Tibial artery (tissue), 4 donors: ENCODE results near the gene SIGLEC14.
A peak's percentile ranks its signal among the peaks of the same experiment; 100 is the strongest.

ENCODE experiments used
- DNase-seq, 2 donors: peaks; one replicate each; pipeline ENCODE4 v3.0.0-alpha.2; 2019
- H3K27ac ChIP-seq, 2 donors: fragments of 200-600 bp; sonication (generic) in 1 of 2; 1 replicate in 1 of 2; 2 replicates in 1 of 2; pipeline ENCODE4 v1.5.1; 2018 to 2019; ENCODE audit warnings: mild to moderate bottlenecking in 1 of 2
- H3K27me3 ChIP-seq, 2 donors: fragments of 200-600 bp; sonication (generic) in 1 of 2; one replicate each; pipeline versions ENCODE4 v1.5.1 to v1.6.0; 2016 to 2019
- H3K36me3 ChIP-seq, 3 donors: fragments of 200-600 bp; sonication (generic) in 2 of 3; one replicate each; pipeline ENCODE4 v1.5.1; 2016 to 2019; ENCODE audit warnings: mild to moderate bottlenecking in 2 of 3
- H3K4me1 ChIP-seq, 4 donors: fragments of 200-600 bp; sonication (generic) in 2 of 4; 1 replicate in 3 of 4; 2 replicates in 1 of 4; pipeline ENCODE4 v1.5.1; 2016 to 2019
- H3K4me3 ChIP-seq, 2 donors: fragments of 200-600 bp; sonication (generic) in 1 of 2; 1 replicate in 1 of 2; 2 replicates in 1 of 2; pipeline ENCODE4 v1.5.1; 2018 to 2019; ENCODE audit warnings: mild to moderate bottlenecking in 2 of 2
- H3K9me3 ChIP-seq, 3 donors: fragments of 200-600 bp; sonication (generic) in 1 of 3; one replicate each; pipeline ENCODE4 v1.5.1; 2016 to 2019
- intact Hi-C: fragments of 100-400 bp; cut with DNase I; formaldehyde crosslinking; loops from one replicate; pipeline ENCODE4 v1.15.0; 2023; ENCODE audit warnings: low total_unique reads
- TF ChIP-seq, protein P1 (sequence below), 2 experiments: fragments of 200-600 bp in 1 of 2; fragments of 450-650 bp in 1 of 2; IDR thresholded peaks; one replicate each; pipeline ENCODE4 v1.5.1; 2017 to 2019; ENCODE audit warnings: antibody characterized with exemption in 2 of 2, mild to moderate bottlenecking in 1 of 2, moderate library complexity in 1 of 2

Gene SIGLEC14

DNA sequence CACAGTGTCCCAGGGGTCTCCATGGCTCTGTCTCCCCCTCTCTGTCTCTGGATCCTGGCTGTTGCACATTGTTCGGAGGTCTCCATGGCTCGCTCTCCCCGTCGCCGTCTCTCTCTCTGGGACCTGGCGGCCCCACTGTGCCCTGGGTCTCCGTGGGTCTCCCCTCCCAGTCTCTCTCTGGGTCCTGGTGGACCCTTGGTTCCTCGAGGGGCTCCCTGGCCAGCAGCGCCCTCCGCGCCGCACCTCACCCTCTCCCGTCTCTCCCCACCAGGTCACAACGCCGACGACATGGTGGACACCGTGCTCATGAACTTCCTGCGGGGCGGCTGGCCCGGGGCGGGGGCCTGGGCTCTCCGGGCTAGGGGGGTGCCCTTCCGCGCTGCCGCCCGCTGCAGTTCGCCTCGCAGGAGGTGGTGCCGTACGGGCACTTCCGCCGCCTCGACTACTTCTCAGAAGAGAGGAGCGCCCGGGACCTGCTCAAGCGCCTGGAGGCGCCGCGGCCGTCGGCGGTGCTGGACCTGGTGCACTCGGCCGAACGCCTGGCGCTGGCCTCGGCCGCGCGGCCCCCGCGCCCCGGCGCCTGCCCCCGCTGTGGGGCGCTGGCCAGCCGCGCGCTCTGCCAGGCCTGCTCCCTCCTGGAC lies 45.6 kb downstream of the SIGLEC14 start:
- DNase-seq: no peak
- no peaks in the 10 kb centered on the region for H3K4me1 ChIP-seq
- peaks cover 0 to 38% of the 10 kb centered on the region in 2 donors for H3K27me3 ChIP-seq
- H3K4me3 ChIP-seq: no peak overlapping the region
- intact Hi-C loops: no loop called here
- no peak overlapping the region for H3K27ac ChIP-seq
- TF ChIP-seq, protein P1, sequence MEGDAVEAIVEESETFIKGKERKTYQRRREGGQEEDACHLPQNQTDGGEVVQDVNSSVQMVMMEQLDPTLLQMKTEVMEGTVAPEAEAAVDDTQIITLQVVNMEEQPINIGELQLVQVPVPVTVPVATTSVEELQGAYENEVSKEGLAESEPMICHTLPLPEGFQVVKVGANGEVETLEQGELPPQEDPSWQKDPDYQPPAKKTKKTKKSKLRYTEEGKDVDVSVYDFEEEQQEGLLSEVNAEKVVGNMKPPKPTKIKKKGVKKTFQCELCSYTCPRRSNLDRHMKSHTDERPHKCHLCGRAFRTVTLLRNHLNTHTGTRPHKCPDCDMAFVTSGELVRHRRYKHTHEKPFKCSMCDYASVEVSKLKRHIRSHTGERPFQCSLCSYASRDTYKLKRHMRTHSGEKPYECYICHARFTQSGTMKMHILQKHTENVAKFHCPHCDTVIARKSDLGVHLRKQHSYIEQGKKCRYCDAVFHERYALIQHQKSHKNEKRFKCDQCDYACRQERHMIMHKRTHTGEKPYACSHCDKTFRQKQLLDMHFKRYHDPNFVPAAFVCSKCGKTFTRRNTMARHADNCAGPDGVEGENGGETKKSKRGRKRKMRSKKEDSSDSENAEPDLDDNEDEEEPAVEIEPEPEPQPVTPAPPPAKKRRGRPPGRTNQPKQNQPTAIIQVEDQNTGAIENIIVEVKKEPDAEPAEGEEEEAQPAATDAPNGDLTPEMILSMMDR (IDR thresholded peaks at IDR 0.05): no peak
- no peaks in the 10 kb centered on the region for H3K9me3 ChIP-seq
- no peaks in the 10 kb centered on the region for H3K36me3 ChIP-seq

DNA sequence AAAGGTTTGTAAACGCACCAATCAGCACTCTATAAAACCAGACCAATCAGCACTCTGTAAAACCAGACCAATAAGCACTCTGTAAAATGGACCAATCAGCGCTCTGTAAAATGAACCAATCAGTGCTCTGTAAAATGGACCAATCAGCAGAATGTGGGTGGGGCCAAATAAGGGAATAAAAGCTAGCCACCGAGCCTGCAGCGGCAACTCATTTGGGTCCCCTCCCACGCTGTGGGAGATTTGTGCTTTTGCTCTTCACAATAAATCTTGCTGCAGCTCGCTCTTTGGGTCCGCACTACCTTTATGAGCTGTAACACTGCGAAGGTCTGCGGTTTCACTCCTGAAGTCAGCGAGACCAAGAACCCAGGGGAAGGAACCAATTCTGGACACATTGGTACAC lies 47.5 kb downstream of the SIGLEC14 start:
- no peak overlapping the region for H3K27ac ChIP-seq
- peaks cover 0 to 8% (median 5%) of the 10 kb centered on the region in 4 donors for H3K4me1 ChIP-seq
- TF ChIP-seq, protein P1 (IDR thresholded peaks at IDR 0.05): no peak
- no peaks in the 10 kb centered on the region for H3K36me3 ChIP-seq
- peaks cover 0 to 38% of the 10 kb centered on the region in 2 donors for H3K27me3 ChIP-seq
- intact Hi-C loops: loop anchor here (10.0 kb wide), 1 partner anchor 264 kb away; no protein-coding TSS in a partner anchor
- DNase-seq: no peak
- no peak overlapping the region for H3K4me3 ChIP-seq
- H3K9me3 ChIP-seq: no peaks in the 10 kb centered on the region

DNA sequence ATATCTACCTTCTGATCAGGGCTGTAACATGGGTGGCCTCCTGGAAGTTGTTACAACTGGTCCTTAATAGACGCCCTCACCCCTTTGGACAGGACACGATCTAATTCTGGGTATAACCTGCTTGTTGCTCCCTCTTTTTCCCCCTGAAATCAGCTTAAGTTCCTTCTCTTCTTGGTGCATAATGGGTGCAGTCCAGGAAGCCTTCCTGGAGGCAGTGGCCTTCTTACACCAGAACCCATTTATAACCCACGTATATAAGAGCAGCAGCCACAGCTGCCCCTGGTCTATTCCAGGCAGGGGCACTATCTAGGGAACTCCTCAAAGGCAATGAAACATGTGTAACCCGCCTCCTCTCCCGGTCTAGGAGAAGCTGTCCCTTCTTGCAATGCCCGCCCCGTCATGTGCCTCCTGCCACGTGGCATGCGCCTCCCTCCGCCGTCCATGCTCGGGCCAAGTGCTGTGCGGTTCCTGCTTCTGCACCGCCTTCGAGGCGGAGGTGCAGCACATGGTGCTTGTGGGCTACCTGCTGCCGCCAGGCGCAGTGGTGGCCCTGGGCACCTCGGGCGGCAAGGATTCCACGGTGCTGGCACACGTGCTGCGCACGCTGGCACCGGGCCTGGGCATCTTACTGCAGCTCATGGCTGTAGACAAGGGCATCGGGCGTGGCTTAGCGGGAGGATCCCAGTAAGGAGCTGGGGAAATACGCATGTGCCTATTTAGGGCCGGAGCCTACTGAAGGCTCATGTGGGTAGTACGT lies 48.3 kb downstream of the SIGLEC14 start:
- Histone ChIP-seq H3K9me3 (no peaks in the 10 kb centered on the region), H3K27me3 (peaks cover 0 to 38% of the 10 kb centered on the region in 2 donors)

DNA sequence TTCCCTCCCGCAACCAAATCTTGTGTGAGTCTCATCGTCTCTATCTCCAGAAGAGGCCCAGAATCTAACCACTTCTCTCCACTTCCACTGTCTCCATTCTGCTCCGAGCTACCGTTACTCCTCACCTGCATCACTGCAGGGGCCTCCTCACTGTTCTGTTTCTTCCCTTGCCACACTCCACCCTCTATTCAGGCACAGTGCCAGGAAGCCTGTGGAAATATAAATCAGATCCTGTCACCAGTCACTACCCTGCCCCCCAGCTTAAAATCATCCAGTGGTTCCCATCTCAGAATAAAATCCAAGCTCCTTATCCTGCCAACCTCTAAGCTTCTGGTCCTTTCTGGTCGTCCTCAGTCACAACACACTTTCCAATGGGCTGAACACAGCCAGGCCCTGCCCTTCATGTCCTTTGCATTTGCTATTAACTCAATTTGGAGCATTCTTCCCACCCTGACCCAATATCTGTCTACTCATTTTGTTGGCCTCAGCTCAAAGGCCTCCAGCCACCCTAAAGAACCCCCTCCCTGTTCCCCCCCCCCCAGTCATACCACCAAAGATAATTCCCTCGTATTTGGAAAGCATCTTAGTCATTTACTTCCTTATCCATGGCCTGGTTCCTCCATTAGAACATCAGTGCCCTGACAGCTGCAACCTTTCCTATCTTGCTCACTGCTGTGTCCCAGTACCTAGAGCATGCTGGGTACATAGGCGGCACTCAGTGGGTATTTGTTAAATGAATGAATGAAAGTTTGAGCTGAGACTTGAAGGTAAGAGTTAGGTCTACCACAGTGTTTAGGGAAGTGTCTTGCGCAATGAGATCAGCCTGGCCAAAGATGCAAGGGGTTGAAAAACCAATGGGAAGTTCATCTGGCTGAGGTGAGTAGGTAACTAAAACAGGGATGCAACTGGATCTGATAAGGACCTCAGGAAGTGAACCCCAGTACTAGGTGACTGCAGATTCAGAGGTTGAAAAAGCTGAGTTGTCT lies 51.1 kb downstream of the SIGLEC14 start:
- Histone ChIP-seq H3K4me3 (no peak overlapping the region), H3K4me1 (peaks cover 3 to 18% (median 11%) of the 10 kb centered on the region in 4 donors), H3K36me3 (no peaks in the 10 kb centered on the region), H3K27ac (no peak overlapping the region), H3K9me3 (no peaks in the 10 kb centered on the region), H3K27me3 (peaks cover 0 to 26% of the 10 kb centered on the region in 2 donors)
- no peak for DNase-seq
- intact Hi-C loops: loop anchor here (10.0 kb wide), 1 partner anchor 261 kb away; no protein-coding TSS in a partner anchor
- TF ChIP-seq, protein P1 (IDR thresholded peaks at IDR 0.05): no peak

More for the DNA sequence above, 48.3 kb downstream of the SIGLEC14 start:
- H3K4me1 ChIP-seq: peaks cover 3 to 14% (median 8%) of the 10 kb centered on the region in 4 donors
- intact Hi-C loops: loop anchor here (10.0 kb wide), 1 partner anchor 264 kb away; no protein-coding TSS in a partner anchor
- TF ChIP-seq, protein P1 (IDR thresholded peaks at IDR 0.05): no peak
- H3K36me3 ChIP-seq: no peaks in the 10 kb centered on the region
- no peak overlapping the region for H3K27ac ChIP-seq
- no peak overlapping the region for H3K4me3 ChIP-seq
- no peak for DNase-seq

DNA sequence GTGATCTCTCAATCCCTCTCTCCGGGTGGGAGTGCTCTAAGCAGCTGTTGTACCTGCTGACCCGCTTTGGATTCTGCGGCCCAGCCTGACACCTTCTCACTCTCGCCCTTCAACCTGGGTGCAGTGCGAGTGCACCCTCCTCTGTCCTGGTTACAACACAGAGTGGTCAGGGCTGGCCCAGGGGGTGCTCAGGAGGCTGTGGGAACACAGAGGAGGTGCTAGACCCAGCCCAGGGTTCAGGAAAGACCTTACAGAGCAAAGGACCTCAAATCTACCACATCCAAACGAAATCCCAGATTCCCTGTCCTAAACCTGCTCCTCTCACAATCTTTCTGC lies 51.9 kb downstream of the SIGLEC14 start:
- Histone ChIP-seq H3K9me3 (no peaks in the 10 kb centered on the region), H3K27ac (peak overlapping the region; percentile 34 to 66), H3K4me3 (peak overlapping the region; percentile 59 to 63), H3K27me3 (peaks cover 0 to 20% of the 10 kb centered on the region in 2 donors), H3K36me3 (no peaks in the 10 kb centered on the region), H3K4me1 (peaks cover 3 to 18% (median 11%) of the 10 kb centered on the region in 4 donors)
- no peak for DNase-seq
- intact Hi-C loops: loop anchor here (10.0 kb wide), 1 partner anchor 260 kb away; no protein-coding TSS in a partner anchor
- TF ChIP-seq, protein P1 (IDR thresholded peaks at IDR 0.05): no peak
